AG04450 (cell line): Measurements from ENCODE around the gene SPTBN5. TPM values are rescaled to one million over a fixed set of nuclear protein-coding genes. Genes with fewer than 3 reads are reported as not detected.

ENCODE experiments used
- CTCF ChIA-PET: fragments of 300-600, 350-600 bp; formaldehyde crosslinking; extraction: SDS; loops from one replicate; lab custom pipeline; 2022; ENCODE audit warnings: antibody characterized with exemption, inconsistent platforms; lab: Charles Lee
- POLR2A ChIA-PET: fragments of 350-600 bp; formaldehyde crosslinking; extraction: SDS; loops from one replicate; lab custom pipeline; 2021; ENCODE audit warnings: antibody characterized with exemption, inconsistent platforms; lab: Yijun Ruan, JAX
- DNase-seq: peaks from one replicate; pipeline ENCODE4 v3.0.0-alpha.2; 2011; ENCODE audit warnings: low read depth, low spot score
- H3K27ac ChIP-seq: one replicate; pipeline ENCODE4 v1.5.1; 2012; ENCODE audit warnings: low read depth, low read length, control low read depth
- H3K27me3 ChIP-seq: one replicate; pipeline ENCODE4 v1.6.0; 2012; ENCODE audit warnings: low read length; ENCODE audit not compliant: control insufficient read depth, insufficient read depth
- H3K4me3 ChIP-seq: 2 replicates; pipeline ENCODE4 v1.5.1; 2011; ENCODE audit warnings: mild to moderate bottlenecking, low read depth, low read length, control low read depth
- H3K9me3 ChIP-seq: 2 replicates; pipeline ENCODE4 v1.5.1; 2012; ENCODE audit warnings: low read length; ENCODE audit not compliant: control insufficient read depth, insufficient read depth
- polyA plus RNA-seq: library from polyadenylated mRNA; depleted of rRNA; stranded (reverse); fragments of >200 nt; gene quantifications from 2 replicates; pipeline ENCODE4 v1.2.3, GENCODE V29; 2011
- TF ChIP-seq, protein P1 (sequence below): IDR thresholded peaks from 2 replicates; pipeline ENCODE4 v1.5.1; 2011; ENCODE audit warnings: low read depth, low read length, control low read depth, inconsistent platforms

Gene SPTBN5
- polyA plus RNA-seq, 1 experiment = 0.14 TPM

DNA sequence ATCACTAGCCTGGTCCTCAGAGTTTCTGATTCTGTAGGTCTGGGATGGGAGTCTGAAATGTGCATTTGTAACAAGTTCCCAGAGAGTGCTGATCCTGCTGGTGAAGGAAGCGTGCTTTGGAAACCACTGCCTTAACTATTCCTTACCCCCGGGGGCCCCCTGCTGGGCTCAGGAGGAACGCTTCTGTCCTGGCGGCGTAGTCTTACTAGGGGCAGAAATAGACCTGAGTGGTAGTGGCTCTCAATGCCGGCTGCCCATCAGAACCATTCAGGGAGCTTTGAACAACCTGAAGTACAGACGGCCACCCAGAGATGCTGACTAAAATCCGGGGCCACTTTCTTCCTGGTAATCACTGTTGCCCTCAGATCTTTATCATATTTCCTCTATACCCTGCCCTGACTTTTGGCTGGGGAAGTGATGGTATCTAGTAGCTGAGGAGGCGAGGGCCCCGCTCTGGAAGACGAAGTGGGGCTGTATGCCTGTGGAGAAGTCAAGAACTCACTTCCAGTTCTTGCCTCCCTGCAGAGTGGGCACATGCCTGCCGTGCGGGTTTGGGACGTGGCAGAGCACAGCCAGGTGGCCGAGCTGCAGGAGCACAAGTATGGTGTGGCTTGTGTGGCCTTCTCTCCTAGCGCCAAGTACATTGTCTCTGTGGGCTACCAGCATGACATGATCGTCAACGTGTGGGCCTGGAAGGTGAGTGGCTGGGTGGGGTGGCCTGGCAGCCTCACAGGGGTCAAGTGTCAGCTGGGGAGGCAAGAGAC lies 82.2 kb downstream of the SPTBN5 start:
- Histone ChIP-seq H3K9me3 (no peaks in the 10 kb centered on the region), H3K27me3 (no peaks in the 10 kb centered on the region), H3K27ac (no peak overlapping the region), H3K4me3 (no peak overlapping the region)
- ChIA-PET POLR2A (interaction anchor here (1.2 to 2.0 kb wide), 3 partner anchors 37 to 39 kb away, joined by 7 to 8 read pairs (median 8); partner anchors contain the start of gene MAPKBP1), CTCF (interaction anchor here (0.5 to 15.8 kb wide), 31 partner anchors 10 to 346 kb away, joined by 3 to 362 read pairs (median 4); partner anchors contain the start of genes MAPKBP1, RPAP1 and TYRO3)
- TF ChIP-seq, protein P1, sequence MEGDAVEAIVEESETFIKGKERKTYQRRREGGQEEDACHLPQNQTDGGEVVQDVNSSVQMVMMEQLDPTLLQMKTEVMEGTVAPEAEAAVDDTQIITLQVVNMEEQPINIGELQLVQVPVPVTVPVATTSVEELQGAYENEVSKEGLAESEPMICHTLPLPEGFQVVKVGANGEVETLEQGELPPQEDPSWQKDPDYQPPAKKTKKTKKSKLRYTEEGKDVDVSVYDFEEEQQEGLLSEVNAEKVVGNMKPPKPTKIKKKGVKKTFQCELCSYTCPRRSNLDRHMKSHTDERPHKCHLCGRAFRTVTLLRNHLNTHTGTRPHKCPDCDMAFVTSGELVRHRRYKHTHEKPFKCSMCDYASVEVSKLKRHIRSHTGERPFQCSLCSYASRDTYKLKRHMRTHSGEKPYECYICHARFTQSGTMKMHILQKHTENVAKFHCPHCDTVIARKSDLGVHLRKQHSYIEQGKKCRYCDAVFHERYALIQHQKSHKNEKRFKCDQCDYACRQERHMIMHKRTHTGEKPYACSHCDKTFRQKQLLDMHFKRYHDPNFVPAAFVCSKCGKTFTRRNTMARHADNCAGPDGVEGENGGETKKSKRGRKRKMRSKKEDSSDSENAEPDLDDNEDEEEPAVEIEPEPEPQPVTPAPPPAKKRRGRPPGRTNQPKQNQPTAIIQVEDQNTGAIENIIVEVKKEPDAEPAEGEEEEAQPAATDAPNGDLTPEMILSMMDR = peak; percentile 97
- peak; percentile 71 for DNase-seq

DNA sequence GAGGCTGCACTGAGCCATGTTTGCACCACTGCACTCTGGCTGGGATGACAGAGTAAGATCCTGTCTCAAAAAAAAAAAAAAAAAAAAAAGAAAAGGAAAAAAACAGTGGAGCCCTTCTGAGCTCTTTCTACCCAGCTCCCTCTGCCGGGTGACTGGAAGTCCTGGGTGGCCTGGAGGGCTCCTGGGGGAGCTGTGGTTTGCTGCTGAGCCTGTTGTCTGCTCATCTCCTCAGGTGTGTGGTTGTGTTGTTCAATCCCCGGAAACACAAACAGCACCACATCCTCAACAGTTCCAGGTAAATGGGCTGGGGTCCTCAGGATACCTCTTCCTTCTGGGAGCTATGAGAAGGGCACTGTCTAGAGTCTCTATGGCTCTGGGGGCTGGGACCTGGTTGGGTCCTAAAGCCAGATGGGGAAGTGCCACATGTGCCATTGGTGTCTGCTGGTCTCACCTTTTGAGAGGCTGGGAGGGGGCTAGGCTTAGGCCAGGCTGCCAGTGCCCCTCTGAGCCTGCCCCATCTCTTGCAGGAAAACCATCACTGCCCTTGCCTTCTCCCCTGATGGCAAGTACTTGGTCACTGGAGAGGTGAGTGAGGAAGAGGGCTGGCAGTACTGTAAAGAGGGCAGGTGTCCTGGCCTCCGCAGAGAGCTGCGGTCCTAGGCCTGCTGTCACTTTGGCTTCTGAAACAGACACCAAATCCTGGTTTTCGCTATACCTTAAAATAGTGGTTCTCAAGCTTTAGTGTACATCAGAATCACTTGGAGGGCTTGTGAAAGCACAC lies 83.0 kb downstream of the SPTBN5 start:
- POLR2A ChIA-PET = interaction anchor here (0.5 to 2.0 kb wide), 6 partner anchors 29 to 293 kb away, joined by 3 to 11 read pairs (median 7); partner anchors contain the start of genes EHD4 and MAPKBP1
- Histone ChIP-seq H3K4me3 (no peak overlapping the region), H3K9me3 (no peaks in the 10 kb centered on the region), H3K27me3 (no peaks in the 10 kb centered on the region), H3K27ac (no peak overlapping the region)
- TF ChIP-seq, protein P1 = no peak
- CTCF ChIA-PET = interaction anchor here (0.7 to 15.8 kb wide), 23 partner anchors 10 to 345 kb away, joined by 3 to 362 read pairs (median 5); partner anchors contain the start of genes MAPKBP1, RPAP1 and TYRO3
- no peak for DNase-seq

DNA sequence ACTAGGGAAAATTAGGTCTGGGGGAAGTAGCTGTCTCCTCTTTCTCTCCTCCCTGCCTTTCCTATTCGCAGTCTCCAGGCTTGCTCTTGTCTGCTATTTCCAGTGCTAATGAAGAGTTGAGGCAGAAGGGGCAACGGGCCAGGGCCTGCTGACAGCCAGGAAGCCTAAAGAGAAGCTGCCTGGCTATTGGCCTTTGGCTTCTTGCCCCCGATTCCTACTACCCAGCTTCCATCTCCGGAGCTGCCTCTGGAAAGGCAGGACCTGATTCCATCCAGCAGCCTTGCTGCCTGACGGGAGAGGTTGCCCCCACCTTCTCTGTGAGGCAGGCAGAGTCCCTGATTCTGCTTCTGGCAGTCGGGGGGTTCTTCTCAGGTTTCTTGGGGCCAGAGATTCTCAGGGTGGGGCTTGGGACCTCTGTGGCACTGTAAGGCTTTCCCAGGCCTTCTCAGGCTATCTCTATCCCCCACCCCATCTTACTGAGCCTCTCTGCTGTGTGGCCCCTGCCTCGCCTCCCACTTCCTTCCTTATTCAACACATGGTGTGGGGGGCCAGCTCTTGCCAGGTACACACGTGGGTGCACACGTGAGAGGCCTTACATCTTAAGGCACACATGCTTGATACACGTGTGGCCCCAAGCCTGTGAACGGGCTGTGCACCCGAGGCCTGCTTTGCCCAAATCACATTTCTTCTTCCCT lies 84.2 kb downstream of the SPTBN5 start:
- no peak overlapping the region for H3K27ac ChIP-seq
- DNase-seq = no peak
- no peak overlapping the region for H3K4me3 ChIP-seq
- H3K27me3 ChIP-seq = no peaks in the 10 kb centered on the region
- ChIA-PET POLR2A (interaction anchor here (0.6 to 0.8 kb wide), 4 partner anchors 29 to 292 kb away, joined by 3 to 11 read pairs (median 3); partner anchors contain the start of gene MAPKBP1), CTCF (interaction anchor here (0.7 to 15.8 kb wide), 7 partner anchors 13 to 344 kb away, joined by 4 to 362 read pairs (median 8); partner anchors contain the start of genes MAPKBP1 and TYRO3)
- TF ChIP-seq, protein P1 = no peak
- no peaks in the 10 kb centered on the region for H3K9me3 ChIP-seq

DNA sequence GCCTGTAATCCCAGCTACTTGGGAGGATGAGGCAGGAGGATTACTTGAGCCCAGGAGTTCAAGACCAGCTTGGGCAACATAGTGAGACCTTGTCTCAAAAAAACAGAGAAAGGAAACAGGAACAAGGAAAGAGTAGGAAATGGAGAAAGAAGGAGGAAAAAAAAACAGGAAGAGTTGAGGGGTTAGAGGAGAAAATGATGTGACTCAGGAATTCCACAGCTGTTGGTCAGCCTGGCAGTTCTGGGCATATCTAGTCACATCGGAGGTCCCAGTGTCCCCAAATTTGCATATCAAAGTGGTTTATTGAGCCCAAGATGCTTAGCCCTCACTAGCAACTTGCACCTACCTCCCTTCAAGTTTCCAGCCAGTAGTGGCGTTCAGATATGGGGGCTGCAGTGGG lies 84.7 kb downstream of the SPTBN5 start:
- POLR2A ChIA-PET = interaction anchor here (0.6 to 0.8 kb wide), 2 partner anchors 35 to 251 kb away, joined by 3 read pairs; partner anchors contain the start of gene MAPKBP1
- no peaks in the 10 kb centered on the region for H3K9me3 ChIP-seq
- TF ChIP-seq, protein P1 = no peak
- DNase-seq = no peak
- no peak overlapping the region for H3K27ac ChIP-seq
- no peak overlapping the region for H3K4me3 ChIP-seq
- no peaks in the 10 kb centered on the region for H3K27me3 ChIP-seq
- CTCF ChIA-PET = interaction anchor here (1.0 to 15.8 kb wide), 4 partner anchors 12 to 344 kb away, joined by 4 to 362 read pairs (median 6); partner anchors contain the start of gene MAPKBP1
